Prostate gland (tissue), 2 donors: ENCODE results near the gene CLASP1.

Experiments
- CTCF ChIP-seq, 4 experiments: fragments of 200-600 bp in 2 of 4; fragments of 450-650 bp in 2 of 4; sonication (generic) in 2 of 4; IDR thresholded peaks; 1 replicate in 3 of 4; 2 replicates in 1 of 4; pipeline ENCODE4 v1.5.1; 2016 to 2019; ENCODE audit warnings: antibody characterized with exemption in 4 of 4, mild to moderate bottlenecking in 2 of 4, moderate library complexity in 2 of 4
- POLR2A ChIP-seq: fragments of 450-650 bp; IDR thresholded peaks from one replicate; pipeline ENCODE4 v1.6.1; 2016; ENCODE audit warnings: antibody characterized with exemption, mild to moderate bottlenecking

DNA sequence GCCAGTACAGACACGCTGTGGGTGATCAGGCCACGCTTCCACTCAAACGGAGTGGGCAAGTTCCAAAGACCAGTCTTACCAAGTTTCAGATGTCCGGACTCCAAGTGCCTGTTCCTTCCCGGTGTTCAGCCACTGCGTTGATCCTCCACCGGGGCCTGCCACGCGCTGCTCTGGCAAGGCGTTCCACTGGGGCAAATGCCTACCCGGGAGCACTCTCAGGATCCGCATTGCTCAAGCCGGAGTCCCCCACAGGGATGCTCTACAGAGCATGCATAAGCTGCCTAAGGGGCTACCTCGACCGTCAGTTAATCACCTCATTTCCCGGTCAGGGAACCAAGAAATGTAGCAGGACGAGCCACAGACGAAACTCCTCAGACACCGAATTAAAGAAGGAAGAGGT is 37.0 kb upstream of the CLASP1 start:
- no peak for TF ChIP-seq CTCF (IDR thresholded peaks at IDR 0.05)
- TF ChIP-seq POLR2A, result no peak
